SK-N-SH (cell line): Measurements from ENCODE around the gene OBI1. TPM values are rescaled to one million over a fixed set of nuclear protein-coding genes. Genes with fewer than 3 reads are reported as not detected.

Experiments
- CTCF ChIA-PET: fragments of 300-600, 350-600 bp; formaldehyde crosslinking; extraction: SDS; loops from one replicate; lab custom pipeline; 2021; lab: Yijun Ruan, JAX
- POLR2A ChIA-PET: fragments of 350-600 bp; sonication (Branson Sonifier 250); formaldehyde crosslinking; extraction: SDS; loops from one replicate; lab custom pipeline; 2020; ENCODE audit warnings: antibody characterized with exemption, inconsistent platforms; lab: Yijun Ruan, JAX
- DNase-seq: peaks from one replicate; pipeline ENCODE4 v3.0.0; 2012
- H2AFZ ChIP-seq: fragments of 200-600 bp; sonication (generic); 2 replicates; pipeline ENCODE4 v1.8.1; 2016; ENCODE audit warnings: antibody characterized with exemption, mild to moderate bottlenecking, low read depth
- H3F3A ChIP-seq: fragments of 200-600 bp; sonication (generic); replicated peaks from 2 replicates; pipeline ENCODE3; 2016; ENCODE audit warnings: antibody characterized with exemption, mild to moderate bottlenecking; ENCODE audit not compliant: insufficient read depth
- H3K27ac ChIP-seq, 2 experiments: fragments of 200-500 bp in 1 of 2; fragments of 200-600 bp in 1 of 2; sonication (Bioruptor generic) in 1 of 2; sonication (generic), shearing (Covaris generic) in 1 of 2; 2 replicates each; pipeline versions ENCODE4 v1.5.1 to v1.6.1; 2014 to 2016; ENCODE audit warnings: low read depth in 2 of 2, inconsistent platforms in 1 of 2, low read length in 1 of 2, mild to moderate bottlenecking in 1 of 2, mixed read lengths in 1 of 2
- H3K27me3 ChIP-seq: fragments of 200-600 bp; sonication (generic), shearing (Covaris generic); 2 replicates; pipeline ENCODE4 v1.6.1; 2016; ENCODE audit warnings: mixed run types; ENCODE audit not compliant: insufficient read depth
- H3K36me3 ChIP-seq, 2 experiments: fragments of 200-500 bp in 1 of 2; fragments of 200-600 bp in 1 of 2; sonication (Bioruptor generic) in 1 of 2; sonication (generic) in 1 of 2; replicated peaks in 1 of 2; 2 replicates each; pipeline versions ENCODE3 to v1.5.1; 2014 to 2016; ENCODE audit warnings: low read length in 1 of 2, mild to moderate bottlenecking in 1 of 2; ENCODE audit not compliant: insufficient read depth in 2 of 2, control insufficient read depth in 1 of 2
- H3K4me1 ChIP-seq, 2 experiments: fragments of 200-500 bp in 1 of 2; fragments of 200-600 bp in 1 of 2; sonication (Bioruptor generic) in 1 of 2; sonication (generic), shearing (Covaris generic) in 1 of 2; 2 replicates each; pipeline versions ENCODE4 v1.5.1 to v1.6.1; 2014 to 2016; ENCODE audit warnings: low read depth in 1 of 2, low read length in 1 of 2, mixed run types in 1 of 2; ENCODE audit not compliant: insufficient read depth in 2 of 2, control insufficient read depth in 1 of 2
- H3K4me2 ChIP-seq: fragments of 200-600 bp; sonication (generic), shearing (Covaris generic); 2 replicates; pipeline ENCODE4 v1.6.1; 2017; ENCODE audit warnings: mixed run types
- H3K4me3 ChIP-seq, 2 experiments: fragments of 200-500 bp in 1 of 2; fragments of 200-600 bp in 1 of 2; sonication (Bioruptor generic) in 1 of 2; sonication (generic), shearing (Covaris generic) in 1 of 2; 2 replicates each; pipeline versions ENCODE4 v1.5.1 to v1.8.1; 2014 to 2016; ENCODE audit warnings: low read depth in 2 of 2, inconsistent platforms in 1 of 2, low read length in 1 of 2, mild to moderate bottlenecking in 1 of 2, mixed read lengths in 1 of 2, moderate library complexity in 1 of 2
- H3K79me2 ChIP-seq: fragments of 200-600 bp; sonication (generic); 2 replicates; pipeline ENCODE4 v1.8.1; 2017; ENCODE audit warnings: mild to moderate bottlenecking; ENCODE audit not compliant: insufficient read depth
- H3K9ac ChIP-seq: fragments of 200-600 bp; sonication (generic); 2 replicates; pipeline ENCODE4 v1.6.1; 2017; ENCODE audit warnings: mixed run types
- H3K9me2 ChIP-seq: fragments of 200-600 bp; sonication (generic); 2 replicates; pipeline ENCODE4 v1.6.1; 2017; ENCODE audit warnings: mixed run types
- H3K9me3 ChIP-seq: fragments of 200-600 bp; sonication (generic); 2 replicates; pipeline ENCODE4 v1.6.1; 2017; ENCODE audit warnings: mixed run types, mild to moderate bottlenecking, moderate library complexity
- H4K20me1 ChIP-seq: fragments of 200-600 bp; sonication (generic); 2 replicates; pipeline ENCODE4 v1.6.1; 2017; ENCODE audit warnings: mild to moderate bottlenecking, mixed run types; ENCODE audit not compliant: insufficient read depth
- EZH2phosphoT487 ChIP-seq: fragments of 200-600 bp; sonication (generic); IDR thresholded peaks from 2 replicates; pipeline ENCODE4 v1.6.1; 2017; ENCODE audit warnings: low read depth, mixed run types, mild to moderate bottlenecking, antibody characterized with exemption, moderate library complexity, borderline replicate concordance
- GATA2 ChIP-seq: sonication (generic); formaldehyde crosslinking; IDR thresholded peaks from 2 replicates; pipeline ENCODE4 v1.5.0; 2020; ENCODE audit warnings: mild to moderate bottlenecking, missing genetic modification reagents
- RXRA ChIP-seq: IDR thresholded peaks from 2 replicates; pipeline ENCODE4 v1.4.0; 2012; ENCODE audit warnings: low read depth, mild to moderate bottlenecking, borderline replicate concordance
- SIN3A ChIP-seq: IDR thresholded peaks from 2 replicates; pipeline ENCODE4 v1.6.1; 2012; ENCODE audit warnings: low read depth, mild to moderate bottlenecking, low read length, moderate library complexity, borderline replicate concordance
- TCF12 ChIP-seq: IDR thresholded peaks from 2 replicates; pipeline ENCODE4 v1.4.0; 2012
- TEAD4 ChIP-seq: IDR thresholded peaks from 2 replicates; pipeline ENCODE4 v1.4.0; 2012; ENCODE audit warnings: mild to moderate bottlenecking, borderline replicate concordance; ENCODE audit not compliant: insufficient read depth
- WGBS: methylation state at CpG from one replicate; pipeline ENCODE4 v1.1.6; 2017; ENCODE audit warnings: low lambda C conversion rate; 5-methylcytosine and 5-hydroxymethylcytosine counted together
- polyA plus RNA-seq, 3 experiments: library from polyadenylated mRNA; depleted of rRNA; stranded (reverse); fragments of >200 nt; gene quantifications; 2 replicates each; pipeline ENCODE4 v1.2.3, GENCODE V29; 2012
- TF ChIP-seq, protein P1 (sequence below): fragments of 200-600 bp; sonication (generic); IDR thresholded peaks from 2 replicates; pipeline ENCODE4 v1.6.1; 2017; ENCODE audit warnings: antibody characterized with exemption, mild to moderate bottlenecking, moderate library complexity
- TF ChIP-seq, protein P2 (sequence below): IDR thresholded peaks from 2 replicates; pipeline ENCODE4; 2012
- TF ChIP-seq, protein P3 (sequence below): IDR thresholded peaks from 2 replicates; pipeline ENCODE4 v1.4.0; 2012; ENCODE audit warnings: low read depth, borderline replicate concordance

Gene OBI1
- polyA plus RNA-seq, 1 of the 3 experiments (the other 2 are of a cell fraction), result 1.8 TPM

DNA sequence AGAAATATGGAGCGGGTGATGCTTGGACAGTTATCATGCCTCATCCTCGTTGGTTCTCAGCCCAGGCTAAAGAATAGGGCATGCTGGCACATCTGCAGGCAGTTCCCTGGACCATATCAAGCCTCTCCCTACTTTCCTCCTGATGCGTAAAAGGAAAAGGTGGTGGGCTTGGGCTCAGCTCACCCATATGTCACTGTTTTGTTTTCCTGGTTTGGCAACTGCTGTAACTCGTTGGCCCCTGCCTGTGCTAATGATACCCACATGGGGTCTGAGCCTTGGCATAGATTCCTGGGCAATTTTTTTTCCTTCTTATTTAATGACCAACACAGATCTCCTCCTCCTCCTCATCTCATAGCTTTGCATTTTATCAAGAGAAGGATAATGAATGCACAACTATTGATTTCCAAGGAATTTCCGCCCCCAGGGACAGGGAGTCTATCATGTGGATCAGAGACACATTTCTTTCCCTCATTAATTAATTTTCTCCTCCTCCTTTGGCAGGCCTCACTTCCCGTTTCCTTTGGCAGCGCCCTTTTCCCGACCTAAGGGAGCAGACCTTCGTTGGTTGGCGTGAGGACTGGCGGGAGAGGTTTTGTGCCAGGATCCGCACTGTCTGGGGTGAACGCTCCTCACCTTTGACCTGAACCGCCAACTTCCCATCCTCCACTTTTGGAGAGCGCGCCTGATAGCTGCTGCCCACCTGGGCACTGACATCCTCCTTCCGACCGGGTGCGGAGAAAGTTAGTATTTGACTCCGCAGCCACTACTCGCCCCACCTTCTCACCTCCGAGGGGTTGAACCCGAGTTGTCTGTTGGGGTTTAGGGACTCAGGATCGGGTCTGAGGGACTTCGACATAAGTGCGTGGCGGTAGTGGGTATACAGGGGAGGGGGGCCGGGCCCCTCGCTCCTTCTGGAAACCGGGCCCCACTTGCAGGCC lies 52.2 kb downstream of the OBI1 start:
- TF ChIP-seq TCF12 (no peak), RXRA (no peak), TEAD4 (no peak), EZH2phosphoT487 (peak; percentile 28; the same call in 1 of the 2 replicates), SIN3A (no peak)
- TF ChIP-seq, protein P1, sequence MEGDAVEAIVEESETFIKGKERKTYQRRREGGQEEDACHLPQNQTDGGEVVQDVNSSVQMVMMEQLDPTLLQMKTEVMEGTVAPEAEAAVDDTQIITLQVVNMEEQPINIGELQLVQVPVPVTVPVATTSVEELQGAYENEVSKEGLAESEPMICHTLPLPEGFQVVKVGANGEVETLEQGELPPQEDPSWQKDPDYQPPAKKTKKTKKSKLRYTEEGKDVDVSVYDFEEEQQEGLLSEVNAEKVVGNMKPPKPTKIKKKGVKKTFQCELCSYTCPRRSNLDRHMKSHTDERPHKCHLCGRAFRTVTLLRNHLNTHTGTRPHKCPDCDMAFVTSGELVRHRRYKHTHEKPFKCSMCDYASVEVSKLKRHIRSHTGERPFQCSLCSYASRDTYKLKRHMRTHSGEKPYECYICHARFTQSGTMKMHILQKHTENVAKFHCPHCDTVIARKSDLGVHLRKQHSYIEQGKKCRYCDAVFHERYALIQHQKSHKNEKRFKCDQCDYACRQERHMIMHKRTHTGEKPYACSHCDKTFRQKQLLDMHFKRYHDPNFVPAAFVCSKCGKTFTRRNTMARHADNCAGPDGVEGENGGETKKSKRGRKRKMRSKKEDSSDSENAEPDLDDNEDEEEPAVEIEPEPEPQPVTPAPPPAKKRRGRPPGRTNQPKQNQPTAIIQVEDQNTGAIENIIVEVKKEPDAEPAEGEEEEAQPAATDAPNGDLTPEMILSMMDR, result no peak
- Histone ChIP-seq H2AFZ (no peak overlapping the region), H3K4me2 (no peak overlapping the region), H3K27me3 (peaks cover 80% of the 10 kb centered on the region), H3K9ac (no peak overlapping the region), H3K27ac (no peak overlapping the region), H3F3A (peaks cover 8% of the 10 kb centered on the region), H3K36me3 (no peaks in the 10 kb centered on the region), H3K9me2 (no peaks in the 10 kb centered on the region), H4K20me1 (no peaks in the 10 kb centered on the region), H3K4me1 (peaks cover 0 to 19% of the 10 kb centered on the region in 2 experiments; a peak in 1 of 4 replicates), H3K4me3 (no peak overlapping the region), H3K79me2 (no peaks in the 10 kb centered on the region), H3K9me3 (no peaks in the 10 kb centered on the region)
- no peak for DNase-seq
- CTCF ChIA-PET, result interaction anchor here (0.9 to 1.3 kb wide), 3 partner anchors 364 to 372 kb away, joined by 3 to 4 read pairs (median 4); no protein-coding TSS in a partner anchor
- POLR2A ChIA-PET, result no interaction called here
- 35% methylated on average over 28 of the region's 30 CpGs for WGBS

DNA sequence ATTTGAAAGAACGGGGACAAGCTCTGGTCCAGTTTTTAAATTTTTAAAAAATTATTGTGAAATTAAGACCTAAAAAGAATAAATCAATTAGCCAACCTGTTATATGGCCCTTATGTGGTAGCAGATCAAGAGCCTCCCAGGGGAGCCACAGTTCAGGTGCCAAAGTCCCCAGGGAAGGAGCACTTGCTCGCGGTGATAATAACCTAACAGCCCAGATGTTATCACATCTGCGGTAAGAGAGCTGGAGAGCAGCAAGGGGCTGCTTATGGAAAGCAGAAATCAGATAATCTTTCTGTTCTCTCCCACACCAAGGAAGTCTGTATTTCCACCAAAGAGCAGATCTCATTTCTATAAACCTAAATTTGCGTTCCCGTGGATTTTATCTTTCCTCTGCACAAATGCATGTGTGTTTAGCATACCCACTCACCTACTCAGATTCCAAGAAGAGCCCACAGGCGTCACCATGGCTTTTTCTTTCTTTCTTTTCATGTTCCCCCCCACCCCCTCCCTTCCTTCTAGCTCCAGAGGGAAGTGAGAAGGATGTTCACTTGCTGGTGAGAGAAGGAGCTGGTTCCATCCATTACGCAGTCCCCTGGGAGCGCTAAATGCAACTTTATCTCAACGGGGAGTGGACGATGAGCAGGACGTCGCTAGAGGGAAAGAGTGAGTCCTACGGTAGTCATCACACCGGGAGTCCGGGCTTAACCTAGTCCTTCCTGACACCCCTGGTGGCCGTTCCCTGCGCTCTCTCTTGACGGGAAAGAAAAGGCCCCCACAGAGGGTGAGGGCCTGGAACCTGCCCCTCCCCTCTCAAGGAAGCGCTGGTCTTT lies 54.0 kb downstream of the OBI1 start:
- DNase-seq, result peak; percentile 59
- no peaks in the 10 kb centered on the region for H3K9me3 ChIP-seq
- no peak overlapping the region for H3K27ac ChIP-seq
- WGBS, result 5% methylated on average over 19 of the region's 20 CpGs
- H3K4me1 ChIP-seq, result peaks cover 0 to 24% of the 10 kb centered on the region in 2 experiments; a peak in 1 of 4 replicates
- H4K20me1 ChIP-seq, result no peaks in the 10 kb centered on the region
- no peaks in the 10 kb centered on the region for H3K9me2 ChIP-seq
- no peak overlapping the region for H2AFZ ChIP-seq
- no peaks in the 10 kb centered on the region for H3K79me2 ChIP-seq
- peaks cover 94% of the 10 kb centered on the region for H3K27me3 ChIP-seq
- POLR2A ChIA-PET, result no interaction called here
- H3K4me2 ChIP-seq, result no peak overlapping the region
- H3K4me3 ChIP-seq, result no peak overlapping the region
- peaks cover 4% of the 10 kb centered on the region for H3F3A ChIP-seq
- CTCF ChIA-PET, result interaction anchor here (0.7 to 1.9 kb wide), 4 partner anchors 9 to 374 kb away, joined by 4 to 8 read pairs (median 4); no protein-coding TSS in a partner anchor
- TF ChIP-seq, protein P2, sequence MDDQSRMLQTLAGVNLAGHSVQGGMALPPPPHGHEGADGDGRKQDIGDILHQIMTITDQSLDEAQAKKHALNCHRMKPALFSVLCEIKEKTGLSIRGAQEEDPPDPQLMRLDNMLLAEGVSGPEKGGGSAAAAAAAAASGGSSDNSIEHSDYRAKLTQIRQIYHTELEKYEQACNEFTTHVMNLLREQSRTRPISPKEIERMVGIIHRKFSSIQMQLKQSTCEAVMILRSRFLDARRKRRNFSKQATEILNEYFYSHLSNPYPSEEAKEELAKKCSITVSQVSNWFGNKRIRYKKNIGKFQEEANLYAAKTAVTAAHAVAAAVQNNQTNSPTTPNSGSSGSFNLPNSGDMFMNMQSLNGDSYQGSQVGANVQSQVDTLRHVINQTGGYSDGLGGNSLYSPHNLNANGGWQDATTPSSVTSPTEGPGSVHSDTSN, result no peak
- peak; percentile 27; the same call in 1 of the 2 replicates for TF ChIP-seq GATA2 (CRISPR knock-in tag)
- TF ChIP-seq, protein P3, sequence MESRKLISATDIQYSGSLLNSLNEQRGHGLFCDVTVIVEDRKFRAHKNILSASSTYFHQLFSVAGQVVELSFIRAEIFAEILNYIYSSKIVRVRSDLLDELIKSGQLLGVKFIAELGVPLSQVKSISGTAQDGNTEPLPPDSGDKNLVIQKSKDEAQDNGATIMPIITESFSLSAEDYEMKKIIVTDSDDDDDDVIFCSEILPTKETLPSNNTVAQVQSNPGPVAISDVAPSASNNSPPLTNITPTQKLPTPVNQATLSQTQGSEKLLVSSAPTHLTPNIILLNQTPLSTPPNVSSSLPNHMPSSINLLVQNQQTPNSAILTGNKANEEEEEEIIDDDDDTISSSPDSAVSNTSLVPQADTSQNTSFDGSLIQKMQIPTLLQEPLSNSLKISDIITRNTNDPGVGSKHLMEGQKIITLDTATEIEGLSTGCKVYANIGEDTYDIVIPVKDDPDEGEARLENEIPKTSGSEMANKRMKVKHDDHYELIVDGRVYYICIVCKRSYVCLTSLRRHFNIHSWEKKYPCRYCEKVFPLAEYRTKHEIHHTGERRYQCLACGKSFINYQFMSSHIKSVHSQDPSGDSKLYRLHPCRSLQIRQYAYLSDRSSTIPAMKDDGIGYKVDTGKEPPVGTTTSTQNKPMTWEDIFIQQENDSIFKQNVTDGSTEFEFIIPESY, result no peak
- TF ChIP-seq, protein P1, result peak; percentile 20; the same call in 1 of the 2 replicates
- H3K36me3 ChIP-seq, result no peaks in the 10 kb centered on the region
- H3K9ac ChIP-seq, result no peak overlapping the region
